Right forelimb (tissue), 1 donor: ENCODE measurements around the gene SLC5A10.

Experiments used
- DNase-seq: peaks from one replicate; pipeline ENCODE4 v3.0.0-alpha.2; 2018

SLC5A10 gene

DNA sequence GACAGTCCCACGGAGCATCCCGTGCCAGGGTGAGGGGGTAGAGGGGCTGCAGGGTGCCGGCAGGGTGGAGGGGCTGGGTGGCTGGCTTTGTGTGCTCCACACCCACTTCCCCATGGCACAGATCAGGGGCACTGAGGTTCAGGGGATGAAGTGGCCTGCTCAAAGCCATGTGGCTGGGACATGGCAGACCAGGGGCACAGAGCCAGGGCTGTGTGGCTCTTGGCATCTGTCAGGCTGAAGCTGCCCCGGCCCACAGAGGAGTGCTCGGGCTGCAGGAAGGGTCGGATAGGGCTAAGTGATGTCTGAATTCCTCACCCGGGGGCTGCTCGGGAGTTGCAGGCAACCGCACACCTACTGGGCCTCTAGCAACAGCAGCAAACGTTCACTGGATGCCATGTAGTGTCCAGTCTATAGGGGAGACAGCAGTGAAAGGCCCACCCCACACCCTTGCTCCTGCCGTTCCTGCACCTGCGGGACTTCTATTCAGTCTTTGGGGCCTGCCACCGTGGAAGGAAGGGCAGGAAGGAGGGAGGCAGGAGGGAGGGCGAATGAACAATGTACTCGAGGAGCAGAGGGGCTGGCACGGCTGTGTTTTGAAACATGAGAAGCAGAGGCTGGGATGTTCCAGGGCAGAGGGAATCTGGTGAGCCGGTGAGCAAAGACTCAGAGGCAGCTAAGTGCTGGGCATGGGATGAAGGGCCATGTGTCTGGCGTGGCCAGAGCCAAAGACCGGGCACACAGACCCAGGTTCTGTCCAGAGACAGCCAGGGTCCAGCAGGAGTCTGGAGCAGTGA lies 15.1 kb downstream of the SLC5A10 start:
- no peak for DNase-seq

- no peak for DNase-seq
Observed at GRCh38 chr17:18967916-18968315, 16.0 kb downstream of the SLC5A10 start.

- DNase-seq: no peak
Observed at GRCh38 chr17:18968345-18968744, 16.4 kb downstream of the SLC5A10 start.

- DNase-seq: no peak
Observed at GRCh38 chr17:18968945-18969887, 17.3 kb downstream of the SLC5A10 start.

DNA sequence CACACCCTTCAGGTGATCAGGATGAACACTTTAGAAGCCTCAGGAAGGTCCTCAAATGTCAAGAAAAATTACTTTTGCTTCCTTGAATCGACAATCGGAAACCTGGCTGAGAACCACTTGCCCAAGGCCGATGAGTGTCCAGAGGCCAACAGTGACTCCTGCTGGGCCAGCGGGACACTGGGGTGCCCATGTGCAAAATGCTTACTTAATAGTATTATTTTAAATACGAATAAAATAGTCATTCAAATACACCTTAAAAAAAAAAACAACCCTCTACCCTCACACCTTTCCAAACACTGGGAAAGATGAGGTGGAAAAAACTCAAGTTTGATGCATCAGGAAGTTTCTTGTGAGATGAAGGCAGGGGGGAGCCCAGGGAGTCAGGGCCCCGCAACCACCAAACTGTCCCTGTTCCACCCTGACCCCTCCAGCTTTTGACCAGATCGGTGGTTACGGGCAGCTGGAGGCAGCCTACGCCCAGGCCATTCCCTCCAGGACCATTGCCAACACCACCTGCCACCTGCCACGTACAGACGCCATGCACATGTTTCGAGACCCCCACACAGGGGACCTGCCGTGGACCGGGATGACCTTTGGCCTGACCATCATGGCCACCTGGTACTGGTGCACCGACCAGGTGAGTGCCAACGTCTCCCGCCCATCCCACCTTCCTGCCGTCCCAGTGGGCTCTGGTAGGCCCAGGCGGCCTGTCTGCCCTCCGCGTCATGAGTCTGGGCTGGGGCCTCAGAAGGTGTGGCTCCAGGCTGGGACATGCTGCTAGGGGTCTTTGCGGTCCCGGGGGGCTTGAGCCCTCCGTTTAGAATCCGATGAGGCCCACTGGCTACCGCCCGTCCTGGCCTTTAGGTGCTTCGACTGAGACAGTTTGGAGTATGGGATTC lies 18.9 kb downstream of the SLC5A10 start:
- no peak for DNase-seq

DNA sequence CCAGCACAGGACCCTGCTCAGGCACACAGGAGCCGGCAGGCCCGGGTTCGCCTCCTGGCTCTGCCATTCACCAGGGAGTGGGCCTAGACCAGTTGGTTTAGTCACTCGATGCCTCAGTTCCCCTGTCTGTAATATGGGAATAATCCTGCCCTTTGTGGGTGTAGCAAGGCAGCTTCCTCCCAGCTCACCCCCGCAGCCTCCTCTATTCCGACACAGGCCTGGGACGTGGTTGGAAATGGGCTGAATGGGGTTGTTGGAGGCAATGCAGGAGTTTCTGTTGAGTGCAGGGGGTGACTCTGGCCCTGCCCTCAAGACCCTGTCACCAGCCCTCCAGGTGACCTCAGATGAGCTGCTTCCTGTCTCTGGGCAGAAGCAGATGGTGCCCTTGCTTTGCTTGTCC lies 19.8 kb downstream of the SLC5A10 start:
- DNase-seq: no peak

GRCh38 chr17:18974407-18975149 lies 22.6 kb downstream of the SLC5A10 start:
- DNase-seq: no peak

DNA sequence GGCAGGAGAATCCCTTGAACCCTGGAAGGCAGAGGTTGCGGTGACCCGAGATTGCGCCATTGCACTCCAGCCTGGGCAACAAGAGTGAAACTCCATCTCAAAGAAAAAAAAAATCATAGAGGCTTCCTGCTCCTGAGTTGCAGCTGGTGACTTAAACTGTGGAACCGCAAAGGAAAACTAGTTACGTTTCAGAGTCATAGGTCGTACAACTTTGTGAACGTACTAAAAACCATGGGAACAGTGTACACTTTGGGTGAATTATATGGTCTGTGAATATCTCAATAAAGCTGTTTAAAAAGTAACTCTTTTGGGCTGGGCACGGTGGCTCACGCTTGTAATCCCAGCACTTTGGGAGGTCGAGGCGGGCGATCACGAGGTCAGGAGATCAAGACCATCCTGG lies 23.6 kb downstream of the SLC5A10 start:
- no peak for DNase-seq

DNA sequence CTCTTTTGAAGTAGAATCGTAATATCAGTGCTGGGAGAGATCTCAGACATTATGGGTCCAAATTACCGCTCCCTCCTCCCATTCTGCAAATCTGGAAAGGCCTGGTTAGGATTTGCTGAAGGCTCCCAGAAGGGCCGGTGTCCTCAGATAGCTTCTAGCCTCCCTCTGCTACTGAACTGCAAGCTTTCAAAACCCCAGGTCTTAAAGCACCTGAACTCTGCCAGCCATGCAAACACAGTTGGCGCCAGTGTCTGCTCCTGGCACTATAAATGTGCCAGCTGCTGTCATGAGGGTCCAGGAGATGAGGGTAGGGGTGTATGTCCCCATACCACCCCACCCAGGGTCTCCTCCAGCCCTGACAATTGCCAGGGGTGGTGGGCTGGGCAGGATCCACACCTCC lies 24.2 kb downstream of the SLC5A10 start:
- no peak for DNase-seq

DNA sequence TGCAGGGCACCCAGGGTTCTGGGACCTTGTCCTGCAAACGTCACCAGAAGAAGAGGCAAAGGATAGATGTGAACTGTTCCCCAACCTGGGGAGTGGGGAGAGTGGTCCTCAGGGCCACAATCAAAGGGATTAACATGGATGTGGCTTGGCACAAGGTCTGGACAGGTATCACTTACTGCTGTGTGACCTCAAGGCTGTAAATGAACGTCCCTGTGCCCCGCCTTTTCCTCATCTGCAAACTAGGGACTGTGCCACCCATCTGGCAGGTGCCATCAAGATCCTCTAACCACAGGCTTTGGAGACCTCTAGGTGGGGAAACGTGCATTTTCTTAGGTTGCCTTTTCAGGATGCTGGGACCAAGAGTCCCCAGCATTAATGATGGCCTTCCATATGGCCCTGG lies 25.1 kb downstream of the SLC5A10 start:
- no peak for DNase-seq

- DNase-seq: no peak
Observed at GRCh38 chr17:18977646-18978045, 25.7 kb downstream of the SLC5A10 start.

DNA sequence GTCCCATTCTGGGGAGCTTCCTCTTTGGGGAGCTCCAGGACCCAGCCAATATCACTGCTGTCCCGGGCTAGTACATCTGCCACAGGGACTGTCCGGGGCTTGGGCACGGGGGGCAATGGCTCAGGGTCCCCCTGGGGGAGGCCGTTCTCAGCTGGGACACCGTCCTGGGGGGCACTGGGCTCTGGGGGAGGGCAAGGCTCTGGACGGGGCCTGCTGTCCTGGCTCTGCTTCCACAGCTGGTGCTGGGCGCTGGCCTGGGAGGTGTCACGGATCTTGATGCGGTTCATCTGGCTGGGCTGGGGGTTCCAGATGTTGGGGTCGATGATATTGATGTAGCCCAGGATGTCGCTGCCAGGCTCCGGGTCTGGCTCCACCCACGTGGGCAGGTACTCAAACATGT lies 26.1 kb downstream of the SLC5A10 start:
- DNase-seq: no peak

DNA sequence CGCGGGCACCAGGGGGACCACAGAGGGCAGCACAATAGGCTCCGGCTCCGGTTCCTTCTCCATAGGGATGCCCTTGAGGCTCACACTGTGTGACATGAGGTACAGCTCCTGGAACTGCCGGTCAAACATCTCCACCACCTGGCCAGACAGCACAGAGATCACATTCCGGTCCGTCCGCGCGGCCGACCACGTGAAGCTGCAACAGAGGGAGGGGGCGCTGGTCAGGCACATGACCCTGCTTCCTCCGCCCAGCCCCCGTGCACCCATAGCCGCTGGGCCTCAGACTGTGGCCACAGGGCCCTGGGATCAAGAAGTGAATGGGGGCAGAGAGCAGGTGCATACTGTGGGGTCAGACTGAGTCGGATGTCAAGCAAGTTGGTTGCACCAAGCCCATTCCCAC lies 26.7 kb downstream of the SLC5A10 start:
- DNase-seq: no peak

GRCh38 chr17:18980682-18981334 lies 28.8 kb downstream of the SLC5A10 start:
- DNase-seq: no peak

- no peak for DNase-seq
Observed at GRCh38 chr17:18981335-18981641, 29.3 kb downstream of the SLC5A10 start.

GRCh38 chr17:18981642-18982424 lies 29.9 kb downstream of the SLC5A10 start:
- no peak for DNase-seq

DNA sequence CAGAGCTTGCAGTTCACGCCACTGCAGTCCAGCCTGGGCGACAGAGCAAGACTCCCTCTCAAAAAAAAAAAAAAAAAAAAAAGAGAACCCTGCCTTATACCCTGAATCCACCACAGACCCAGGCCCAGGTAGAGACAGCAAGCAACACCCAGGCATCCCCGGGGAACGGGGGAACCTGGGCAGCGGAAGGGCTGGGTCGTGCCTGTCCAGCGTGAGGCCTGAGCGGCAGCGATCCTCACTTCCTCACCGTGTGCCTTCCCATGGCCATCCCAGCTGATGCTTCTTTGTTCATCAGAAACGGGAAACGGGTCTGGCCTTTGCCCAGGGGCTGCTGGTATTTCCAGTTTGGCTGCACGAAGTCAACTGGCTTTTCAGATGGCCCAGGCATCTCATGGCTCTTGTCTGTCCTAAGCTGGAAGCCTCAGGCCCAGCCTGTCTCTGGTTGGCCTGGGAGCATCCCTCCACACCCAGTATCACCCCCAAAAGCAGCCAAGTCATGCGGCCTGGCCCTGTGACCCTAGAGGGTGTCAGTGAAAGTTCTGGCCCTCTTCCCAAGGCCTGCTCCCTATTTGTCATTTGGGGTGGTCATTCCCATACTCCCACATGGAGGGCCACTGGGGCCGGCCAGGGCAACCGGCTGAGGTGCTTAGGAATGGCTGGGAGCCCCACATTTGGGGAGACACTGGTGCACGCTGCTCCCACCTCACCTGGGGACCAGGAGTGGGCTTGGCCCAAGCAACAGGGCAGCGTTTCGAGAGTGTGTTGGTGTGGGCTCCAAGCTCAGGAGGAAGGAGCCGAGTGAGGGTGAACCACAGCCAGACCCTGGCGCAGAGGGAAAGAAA lies 32.5 kb downstream of the SLC5A10 start:
- no peak for DNase-seq

- no peak for DNase-seq
Observed at GRCh38 chr17:18985475-18985874, 33.5 kb downstream of the SLC5A10 start.

GRCh38 chr17:18986541-18987229 lies 34.7 kb downstream of the SLC5A10 start:
- DNase-seq: no peak
